ENCODE measurements around the gene CALCOCO2. TPM values are rescaled to one million over a fixed set of nuclear protein-coding genes. Genes with fewer than 3 reads are reported as not detected.

Gene CALCOCO2
- total RNA-seq, 2 experiments from 2014 or later: 165 to 170 TPM

DNA sequence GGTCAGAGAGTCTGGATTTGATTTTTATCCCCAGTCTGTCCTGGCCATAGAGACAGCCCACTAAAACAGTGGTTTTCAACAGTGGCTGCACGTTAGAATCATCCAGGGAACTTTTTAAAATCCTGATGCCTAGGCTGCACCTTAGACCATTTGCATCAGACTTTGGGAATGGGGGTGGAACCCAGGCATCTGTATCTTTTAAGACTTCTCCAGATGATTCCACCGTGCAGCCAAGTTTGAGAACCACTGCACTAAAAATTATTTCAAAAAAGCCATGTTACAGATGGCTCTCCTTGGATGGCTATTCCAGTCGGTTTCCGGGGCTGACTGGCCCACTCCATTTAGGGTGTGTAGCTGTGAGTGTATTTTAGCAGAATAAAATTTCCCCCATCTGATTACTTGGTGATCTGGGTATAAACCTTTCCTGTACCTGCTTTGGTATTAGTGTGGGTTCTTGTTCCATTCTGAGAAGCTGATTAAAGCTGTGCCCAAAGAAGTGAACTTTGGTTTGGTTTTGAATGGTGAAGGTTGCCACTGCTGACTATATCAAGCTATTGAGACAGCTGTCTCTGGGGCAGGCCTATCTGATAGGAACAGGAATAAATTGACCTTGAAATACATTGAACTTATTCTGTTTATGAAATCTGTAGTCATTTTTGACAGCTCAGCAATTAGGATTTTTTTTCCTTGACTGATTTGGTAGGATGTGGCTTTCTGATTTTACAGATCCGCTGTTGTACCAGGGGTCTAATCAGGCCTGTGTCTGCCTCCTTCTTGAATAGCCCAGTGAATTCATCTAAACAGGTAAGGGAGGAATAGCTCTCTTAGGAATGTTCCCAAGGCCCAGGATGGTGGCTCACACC is 63.0 kb downstream of the CALCOCO2 start:
- H3K9me3 Mint-ChIP-seq (ENCODE audit: low read depth): no peaks in the 10 kb centered on the region
- CTCF ChIA-PET: interaction anchor here (0.5 to 3.8 kb wide), 6 partner anchors 10 to 663 kb away, joined by 3 to 29 read pairs (median 10); partner anchors contain the start of gene UBE2Z
- DNase-seq (no peak), ATAC-seq (no peak)
- H3K4me3 Mint-ChIP-seq: peak overlapping the region; percentile 88
- H3K27ac Mint-ChIP-seq: peak overlapping the region; percentile 94
- H3K27me3 Mint-ChIP-seq: no peaks in the 10 kb centered on the region
- H3K36me3 Mint-ChIP-seq: peaks cover 15% of the 10 kb centered on the region
- H3K4me1 Mint-ChIP-seq: peaks cover 43% of the 10 kb centered on the region

DNA sequence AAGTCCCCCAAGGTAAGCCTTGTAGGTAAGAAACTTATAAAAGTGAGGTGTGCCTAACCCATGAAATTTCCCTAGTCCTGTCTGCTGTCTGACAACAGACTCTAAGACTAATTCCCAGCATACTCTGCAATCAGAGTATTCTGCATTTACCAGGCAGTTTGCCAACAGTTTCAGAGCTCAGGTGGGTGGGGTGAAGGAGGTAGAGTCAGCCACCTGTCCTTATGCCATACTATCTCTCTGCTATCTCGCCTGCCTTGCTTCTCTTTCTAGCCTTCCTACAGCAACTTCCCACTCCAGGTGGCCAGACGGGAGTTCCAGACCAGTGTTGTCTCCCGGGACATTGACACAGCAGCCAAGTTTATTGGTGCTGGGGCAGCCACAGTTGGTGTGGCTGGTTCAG is 64.1 kb downstream of the CALCOCO2 start:
- H3K4me3 Mint-ChIP-seq: no peak overlapping the region

GRCh38 chr17:48901241-48901640 is 70.4 kb downstream of the CALCOCO2 start:
- H3K36me3 Mint-ChIP-seq: peaks cover 5% of the 10 kb centered on the region
- CTCF ChIA-PET: interaction anchor here (1.0 to 2.0 kb wide), 2 partner anchors 17 to 44 kb away, joined by 3 to 9 read pairs; partner anchors contain the start of gene SNF8
- H3K4me3 Mint-ChIP-seq: no peak overlapping the region
- DNase-seq (no peak), ATAC-seq (no peak)
- H3K9me3 Mint-ChIP-seq (ENCODE audit: low read depth): no peaks in the 10 kb centered on the region
- no peaks in the 10 kb centered on the region for H3K27me3 Mint-ChIP-seq
- no peak overlapping the region for H3K27ac Mint-ChIP-seq
- H3K4me1 Mint-ChIP-seq: peaks cover 9% of the 10 kb centered on the region

More for the DNA sequence above, 64.1 kb downstream of the CALCOCO2 start:
- no peak for DNase-seq
- no peaks in the 10 kb centered on the region for H3K27me3 Mint-ChIP-seq
- peaks cover 16% of the 10 kb centered on the region for H3K36me3 Mint-ChIP-seq
- no peak overlapping the region for H3K27ac Mint-ChIP-seq
- ATAC-seq: no peak
- peaks cover 43% of the 10 kb centered on the region for H3K4me1 Mint-ChIP-seq
- CTCF ChIA-PET: interaction anchor here (0.6 to 3.4 kb wide), 4 partner anchors 11 to 71 kb away, joined by 4 to 29 read pairs (median 10); partner anchors contain the start of gene UBE2Z
- H3K9me3 Mint-ChIP-seq (ENCODE audit: low read depth): no peaks in the 10 kb centered on the region

- H3K27me3 Mint-ChIP-seq: no peaks in the 10 kb centered on the region
These were observed 72.6 kb downstream of the CALCOCO2 start for GRCh38 chr17:48903401-48903800.

DNA sequence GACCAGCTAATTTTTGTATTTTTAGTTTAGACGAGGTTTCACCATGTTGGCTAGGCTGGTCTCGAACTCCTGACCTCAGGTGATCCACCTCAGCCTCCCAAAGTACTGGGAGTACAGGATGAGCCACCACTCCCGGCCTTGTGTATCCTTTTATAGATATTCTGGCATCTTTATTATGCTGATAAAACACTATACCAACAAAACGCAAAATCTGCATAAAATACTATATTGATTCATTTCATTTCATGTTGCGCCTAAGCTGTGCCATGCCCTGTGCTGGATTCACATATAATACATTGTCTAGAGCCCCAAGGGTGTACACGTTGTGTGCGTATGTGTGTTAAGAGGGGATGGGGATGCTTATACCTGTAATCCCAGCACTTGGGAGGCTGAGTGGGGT is 73.6 kb downstream of the CALCOCO2 start:
- CTCF ChIA-PET: interaction anchor here (1.0 to 1.4 kb wide), 4 partner anchors 12 to 53 kb away, joined by 3 to 4 read pairs (median 4); partner anchors contain the start of gene ATP5MC1
- no peak for DNase-seq
- ATAC-seq: no peak
- Mint-ChIP-seq H3K27me3 (no peaks in the 10 kb centered on the region), H3K27ac (no peak overlapping the region), H3K36me3 (peaks cover 2% of the 10 kb centered on the region), H3K4me1 (peaks cover 11% of the 10 kb centered on the region), H3K9me3 (ENCODE audit: low read depth) (no peaks in the 10 kb centered on the region), H3K4me3 (no peak overlapping the region)

More at GRCh38 chr17:48903401-48903800, 72.6 kb downstream of the CALCOCO2 start:
- peaks cover 1% of the 10 kb centered on the region for H3K36me3 Mint-ChIP-seq
- CTCF ChIA-PET: interaction anchor here (1.0 to 1.4 kb wide), 4 partner anchors 11 to 25 kb away, joined by 3 to 4 read pairs (median 3); partner anchors contain the start of gene ATP5MC1
- no peak for ATAC-seq
- H3K4me1 Mint-ChIP-seq: peaks cover 8% of the 10 kb centered on the region
- H3K27ac Mint-ChIP-seq: no peak overlapping the region
- H3K9me3 Mint-ChIP-seq (ENCODE audit: low read depth): no peaks in the 10 kb centered on the region
- no peak overlapping the region for H3K4me3 Mint-ChIP-seq
- no peak for DNase-seq

DNA sequence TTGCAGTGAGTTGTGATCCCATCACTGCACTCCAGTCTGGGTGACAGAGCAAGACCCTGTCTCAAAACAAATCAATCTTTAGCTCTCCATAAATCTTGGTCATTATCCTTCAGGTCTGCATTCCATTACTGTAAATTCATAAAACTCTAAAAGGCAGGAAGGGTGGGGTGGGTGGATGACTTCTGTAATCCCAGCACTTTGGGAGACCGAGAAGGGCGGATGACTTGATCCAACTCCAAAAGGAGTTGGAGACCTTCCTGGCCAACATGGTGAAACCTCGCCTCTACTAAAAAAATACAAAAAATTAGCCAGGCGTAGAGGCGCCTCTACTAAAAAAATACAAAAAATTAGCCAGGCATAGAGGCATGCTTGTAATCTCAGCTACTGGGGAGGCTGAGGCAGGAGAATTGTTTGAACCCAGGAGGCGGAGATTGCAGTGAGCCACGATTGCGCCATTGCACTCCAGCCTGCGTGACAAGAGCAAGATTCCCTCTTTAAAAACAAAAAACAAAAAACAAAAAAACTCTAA is 75.2 kb downstream of the CALCOCO2 start:
- Mint-ChIP-seq H3K4me1 (peaks cover 27% of the 10 kb centered on the region), H3K36me3 (peaks cover 17% of the 10 kb centered on the region), H3K27me3 (no peaks in the 10 kb centered on the region), H3K4me3 (no peak overlapping the region), H3K27ac (no peak overlapping the region), H3K9me3 (ENCODE audit: low read depth) (no peaks in the 10 kb centered on the region)
- DNase-seq (no peak), ATAC-seq (no peak)
- CTCF ChIA-PET: interaction anchor here (0.6 to 1.2 kb wide), 2 partner anchors 24 to 1330 kb away, joined by 4 read pairs; no protein-coding TSS in a partner anchor

DNA sequence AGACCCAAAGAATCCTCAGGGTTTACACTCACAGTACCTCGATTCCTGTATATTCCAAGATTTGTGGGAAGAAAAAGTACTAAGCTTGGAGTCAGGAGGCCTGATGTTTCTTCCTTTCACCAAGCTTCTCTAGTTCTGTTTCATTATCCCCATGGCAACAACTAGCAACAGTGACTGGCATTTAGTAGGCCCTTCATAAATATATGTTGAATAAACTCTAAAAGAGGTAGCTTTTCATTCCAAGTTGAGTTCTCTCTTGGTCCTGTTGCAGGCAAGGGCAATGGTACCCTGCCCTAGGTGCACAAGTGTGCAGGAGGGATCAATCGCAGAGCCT is 76.8 kb downstream of the CALCOCO2 start:
- no peaks in the 10 kb centered on the region for H3K9me3 Mint-ChIP-seq (ENCODE audit: low read depth)
- H3K4me3 Mint-ChIP-seq: peak overlapping the region; percentile 95
- CTCF ChIA-PET: interaction anchor here (0.8 to 2.5 kb wide), 6 partner anchors 14 to 124 kb away, joined by 3 to 16 read pairs (median 6); partner anchors contain the start of genes ATP5MC1 and SNF8
- H3K4me1 Mint-ChIP-seq: peaks cover 42% of the 10 kb centered on the region
- ATAC-seq (no peak), DNase-seq (no peak)
- peaks cover 28% of the 10 kb centered on the region for H3K36me3 Mint-ChIP-seq
- no peaks in the 10 kb centered on the region for H3K27me3 Mint-ChIP-seq
- H3K27ac Mint-ChIP-seq: peak overlapping the region; percentile 95

GRCh38 chr17:48908047-48908843 is 77.4 kb downstream of the CALCOCO2 start, which contains the start of gene UBE2Z:
Gene UBE2Z, plus strand, starts transcription at chr17:48908407. Its CDS starts 97 bp downstream, at chr17:48908504.
- Mint-ChIP-seq H3K36me3 (peaks cover 34% of the 10 kb centered on the region), H3K4me3 (peak within 1 kb of the TSS; percentile 95), H3K4me1 (peaks cover 47% of the 10 kb centered on the region), H3K27me3 (no peaks in the 10 kb centered on the region), H3K9me3 (ENCODE audit: low read depth) (no peaks in the 10 kb centered on the region), H3K27ac (peak within 1 kb of the TSS; percentile 95)
- DNase-seq: peak; percentile 93
- peak; percentile 84 for ATAC-seq
- CTCF ChIA-PET: interaction anchor here (0.8 to 2.5 kb wide), 8 partner anchors 15 to 124 kb away, joined by 3 to 16 read pairs (median 4); partner anchors contain the start of genes ATP5MC1 and SNF8

GRCh38 chr17:48908853-48909394 is 78.1 kb downstream of the CALCOCO2 start:
- peaks cover 54% of the 10 kb centered on the region for H3K4me1 Mint-ChIP-seq
- ATAC-seq (peak; percentile 65), DNase-seq (peak; percentile 97)
- H3K27ac Mint-ChIP-seq: peak overlapping the region; percentile 95
- peak overlapping the region; percentile 95 for H3K4me3 Mint-ChIP-seq
- CTCF ChIA-PET: interaction anchor here (1.3 to 2.5 kb wide), 3 partner anchors 15 to 123 kb away, joined by 3 to 16 read pairs (median 4); partner anchors contain the start of gene ATP5MC1
- H3K9me3 Mint-ChIP-seq (ENCODE audit: low read depth): no peaks in the 10 kb centered on the region
- no peaks in the 10 kb centered on the region for H3K27me3 Mint-ChIP-seq
- peaks cover 38% of the 10 kb centered on the region for H3K36me3 Mint-ChIP-seq

DNA sequence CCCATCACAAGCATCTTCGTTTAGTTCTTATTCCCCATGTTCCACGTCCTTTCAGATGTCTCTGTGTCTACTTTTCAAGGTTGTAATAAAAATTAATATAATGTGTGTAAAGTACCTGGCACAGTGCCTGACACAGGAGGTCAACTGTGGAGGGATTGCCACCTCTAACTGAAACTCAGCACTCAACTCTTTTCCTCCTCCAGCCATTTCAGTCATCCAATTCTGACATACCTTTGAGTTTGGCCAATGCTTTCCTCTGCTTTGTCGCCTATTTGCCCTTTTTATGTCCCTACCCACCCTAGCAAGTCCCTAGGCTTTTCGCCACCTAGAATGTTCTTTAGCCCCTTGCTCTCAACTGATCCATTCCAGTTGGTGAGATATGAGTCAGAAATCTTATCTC is 78.9 kb downstream of the CALCOCO2 start:
- CTCF ChIA-PET: interaction anchor here (1.3 to 2.5 kb wide), 3 partner anchors 16 to 123 kb away, joined by 3 to 16 read pairs (median 4); partner anchors contain the start of gene ATP5MC1
- H3K4me1 Mint-ChIP-seq: peaks cover 63% of the 10 kb centered on the region
- H3K27ac Mint-ChIP-seq: peak overlapping the region; percentile 82
- no peak for ATAC-seq
- H3K4me3 Mint-ChIP-seq: peak overlapping the region; percentile 95
- H3K36me3 Mint-ChIP-seq: peaks cover 44% of the 10 kb centered on the region
- no peaks in the 10 kb centered on the region for H3K27me3 Mint-ChIP-seq
- no peaks in the 10 kb centered on the region for H3K9me3 Mint-ChIP-seq (ENCODE audit: low read depth)
- DNase-seq: no peak

GRCh38 chr17:48910370-48910769 is 79.5 kb downstream of the CALCOCO2 start:
- H3K9me3 Mint-ChIP-seq (ENCODE audit: low read depth): no peaks in the 10 kb centered on the region
- H3K27me3 Mint-ChIP-seq: no peaks in the 10 kb centered on the region
- H3K4me3 Mint-ChIP-seq: peak overlapping the region; percentile 95
- ATAC-seq (no peak), DNase-seq (no peak)
- peak overlapping the region; percentile 82 for H3K27ac Mint-ChIP-seq
- CTCF ChIA-PET: interaction anchor here (1.2 to 1.7 kb wide), 2 partner anchors 10 to 31 kb away, joined by 5 read pairs; no protein-coding TSS in a partner anchor
- H3K36me3 Mint-ChIP-seq: peaks cover 46% of the 10 kb centered on the region
- peaks cover 67% of the 10 kb centered on the region for H3K4me1 Mint-ChIP-seq

GRCh38 chr17:48912476-48912875 is 81.6 kb downstream of the CALCOCO2 start:
- ATAC-seq: no peak
- Mint-ChIP-seq H3K4me1 (peaks cover 78% of the 10 kb centered on the region), H3K9me3 (ENCODE audit: low read depth) (no peaks in the 10 kb centered on the region), H3K4me3 (no peak overlapping the region), H3K27me3 (no peaks in the 10 kb centered on the region), H3K27ac (peak overlapping the region; percentile 41), H3K36me3 (peaks cover 57% of the 10 kb centered on the region)
- DNase-seq: no peak
- CTCF ChIA-PET: no interaction called here
